GM21423 (cell line): ENCODE measurements around the gene PHYHD1.

Experiments
- ATAC-seq: cut with Tn5 transposase; IDR thresholded peaks from one replicate; pipeline ENCODE4 v1.9.1; 2021; ENCODE audit warnings: mild to moderate bottlenecking, moderate library complexity; ENCODE audit not compliant: unreplicated experiment

The PHYHD1 gene

GRCh38 chr9:128899566-128900322 is 21.0 kb upstream of the PHYHD1 start:
- no peak for ATAC-seq

- ATAC-seq, result no peak
Observed at GRCh38 chr9:128901379-128901778, 19.4 kb upstream of the PHYHD1 start.

- no peak for ATAC-seq
Observed at GRCh38 chr9:128901822-128902221, 19.0 kb upstream of the PHYHD1 start.

- peak; percentile 85 for ATAC-seq
Observed at GRCh38 chr9:128902351-128903078, 18.3 kb upstream of the PHYHD1 start.

- no peak for ATAC-seq
Observed at GRCh38 chr9:128903079-128903461, 17.7 kb upstream of the PHYHD1 start.

- no peak for ATAC-seq
Observed at GRCh38 chr9:128903871-128904620, 16.7 kb upstream of the PHYHD1 start.

GRCh38 chr9:128905964-128906363 is 14.8 kb upstream of the PHYHD1 start:
- no peak for ATAC-seq

GRCh38 chr9:128906741-128907140 is 14.0 kb upstream of the PHYHD1 start:
- no peak for ATAC-seq

- no peak for ATAC-seq
Observed at GRCh38 chr9:128908372-128908771, 12.4 kb upstream of the PHYHD1 start.

GRCh38 chr9:128909859-128910258 is 10.9 kb upstream of the PHYHD1 start:
- ATAC-seq, result no peak

- ATAC-seq, result no peak
Observed at GRCh38 chr9:128910906-128911305, 9.9 kb upstream of the PHYHD1 start.

- ATAC-seq, result no peak
Observed at GRCh38 chr9:128911529-128912035, 9.2 kb upstream of the PHYHD1 start.

- ATAC-seq, result no peak
Observed at GRCh38 chr9:128912270-128912853, 8.4 kb upstream of the PHYHD1 start.

- no peak for ATAC-seq
Observed at GRCh38 chr9:128913048-128913900, 7.5 kb upstream of the PHYHD1 start.

- no peak for ATAC-seq
Observed at GRCh38 chr9:128913995-128914772, 6.6 kb upstream of the PHYHD1 start.

GRCh38 chr9:128916204-128916603 is 4.6 kb upstream of the PHYHD1 start:
- ATAC-seq, result no peak

GRCh38 chr9:128916745-128917144 is 4.0 kb upstream of the PHYHD1 start:
- no peak for ATAC-seq

- no peak for ATAC-seq
Observed at GRCh38 chr9:128917151-128917849, 3.5 kb upstream of the PHYHD1 start.

- ATAC-seq, result no peak
Observed at GRCh38 chr9:128918921-128919320, 1.9 kb upstream of the PHYHD1 start.
